MCF 10A (cell line): ENCODE results near the gene MMD2. TPM values are rescaled to one million over a fixed set of nuclear protein-coding genes. Genes with fewer than 3 reads are reported as not detected.

Source experiments
- BruUV-seq: library from RNA; stranded (reverse); fragments of 400-500 nt; replicated peaks from 2 replicates; lab custom pipeline; 2021; lab: Mats Ljungman, UMichigan
- CTCF ChIA-PET: fragments of 300-600 bp; sonication (Branson Sonifier 250); formaldehyde crosslinking; extraction: SDS; loops from one replicate; lab custom pipeline; 2021; ENCODE audit warnings: antibody characterized with exemption, inconsistent platforms; lab: Yijun Ruan, JAX
- POLR2A ChIA-PET: fragments of 300-600, 350-650 bp; sonication (Branson Sonifier 250); formaldehyde crosslinking; extraction: SDS; loops from one replicate; lab custom pipeline; 2020; ENCODE audit warnings: antibody characterized with exemption, inconsistent platforms; lab: Yijun Ruan, JAX
- DNase-seq: peaks from one replicate; pipeline ENCODE4 v3.0.0-alpha.2; 2018; ENCODE audit not compliant: unreplicated experiment
- H3K27ac Mint-ChIP-seq: one replicate; pipeline ENCODE4 v1.8.0; 2022; ENCODE audit warnings: mild to moderate bottlenecking, low read depth, mixed read lengths; ENCODE audit not compliant: unreplicated experiment
- H3K27me3 Mint-ChIP-seq: one replicate; pipeline ENCODE4 v1.8.0; 2022; ENCODE audit warnings: mixed read lengths; ENCODE audit not compliant: insufficient read depth, unreplicated experiment
- H3K36me3 Mint-ChIP-seq: one replicate; pipeline ENCODE4 v1.8.0; 2022; ENCODE audit warnings: mild to moderate bottlenecking, moderate library complexity, mixed read lengths; ENCODE audit not compliant: insufficient read depth, unreplicated experiment
- H3K4me1 Mint-ChIP-seq: one replicate; pipeline ENCODE4 v1.8.0; 2022; ENCODE audit warnings: mixed read lengths; ENCODE audit not compliant: insufficient read depth, unreplicated experiment
- H3K4me3 Mint-ChIP-seq: one replicate; pipeline ENCODE4 v1.8.0; 2022; ENCODE audit warnings: mild to moderate bottlenecking, moderate library complexity, mixed read lengths; ENCODE audit not compliant: unreplicated experiment
- H3K9me3 Mint-ChIP-seq: one replicate; pipeline ENCODE4 v1.8.0; 2022; ENCODE audit warnings: mixed read lengths; ENCODE audit not compliant: unreplicated experiment
- CTCF ChIP-seq: fragments of 200-600 bp; IDR thresholded peaks from one replicate; pipeline ENCODE4 v1.8.0; 2022; ENCODE audit warnings: antibody characterized with exemption, mild to moderate bottlenecking; ENCODE audit not compliant: unreplicated experiment
- intact Hi-C: fragments of 100-400 bp; cut with micrococcal nuclease; formaldehyde crosslinking; loops from 2 replicates; pipeline ENCODE4 v1.14.1; 2022
- total RNA-seq: library from RNA; stranded (reverse); gene quantifications from 2 replicates; pipeline ENCODE4 v1.2.3, GENCODE V29; 2022

Gene MMD2
- total RNA-seq, 1 experiment from 2014 or later = not detected

DNA sequence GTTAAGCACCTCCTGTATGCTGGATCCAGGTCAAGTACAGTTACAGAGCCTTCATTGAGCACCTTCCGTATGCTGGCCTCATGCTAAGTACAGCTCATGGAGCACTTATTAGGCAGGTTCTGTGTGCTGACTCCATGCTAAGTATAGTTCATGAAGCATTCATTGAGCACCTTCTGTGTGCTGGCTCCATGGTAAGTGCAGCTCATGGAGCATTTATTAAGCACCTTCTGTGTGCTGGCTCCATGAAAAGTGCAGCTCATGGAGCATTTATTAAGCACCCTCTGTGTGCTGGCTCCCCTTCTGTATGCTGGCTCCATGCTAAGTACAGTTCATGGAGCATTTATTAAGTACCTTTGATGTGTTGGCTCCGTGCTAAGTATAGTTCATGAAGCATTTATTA, 30.5 kb downstream of the MMD2 start:
- Mint-ChIP-seq H3K36me3 (no peaks in the 10 kb centered on the region), H3K27ac (no peak overlapping the region), H3K4me1 (no peaks in the 10 kb centered on the region), H3K27me3 (no peaks in the 10 kb centered on the region), H3K9me3 (no peaks in the 10 kb centered on the region), H3K4me3 (no peak overlapping the region)
- no peak for DNase-seq
- intact Hi-C loops = no loop called here
- ChIA-PET POLR2A (no interaction called here), CTCF (interaction anchor here (0.6 kb wide), 1 partner anchor 19 kb away, joined by 5 read pairs; no protein-coding TSS in a partner anchor)
- BruUV-seq = no TSS peak
- TF ChIP-seq CTCF = no peak

GRCh38 chr7:4919969-4920766, 38.8 kb downstream of the MMD2 start:
- DNase-seq = no peak
- ChIA-PET POLR2A (no interaction called here), CTCF (no interaction called here)
- TF ChIP-seq CTCF = no peak
- no TSS peak for BruUV-seq
- H3K4me1 Mint-ChIP-seq = no peaks in the 10 kb centered on the region
- H3K27ac Mint-ChIP-seq = no peak overlapping the region
- no peaks in the 10 kb centered on the region for H3K36me3 Mint-ChIP-seq
- H3K27me3 Mint-ChIP-seq = no peaks in the 10 kb centered on the region
- H3K4me3 Mint-ChIP-seq = no peak overlapping the region
- intact Hi-C loops = no loop called here
- H3K9me3 Mint-ChIP-seq = no peaks in the 10 kb centered on the region

GRCh38 chr7:4916113-4916512, 42.9 kb downstream of the MMD2 start:
- Mint-ChIP-seq H3K27me3 (no peaks in the 10 kb centered on the region), H3K9me3 (no peaks in the 10 kb centered on the region), H3K4me3 (no peak overlapping the region), H3K4me1 (no peaks in the 10 kb centered on the region), H3K36me3 (no peaks in the 10 kb centered on the region), H3K27ac (no peak overlapping the region)
- ChIA-PET POLR2A (no interaction called here), CTCF (no interaction called here)
- BruUV-seq = no TSS peak
- intact Hi-C loops = no loop called here
- no peak for TF ChIP-seq CTCF
- DNase-seq = no peak

DNA sequence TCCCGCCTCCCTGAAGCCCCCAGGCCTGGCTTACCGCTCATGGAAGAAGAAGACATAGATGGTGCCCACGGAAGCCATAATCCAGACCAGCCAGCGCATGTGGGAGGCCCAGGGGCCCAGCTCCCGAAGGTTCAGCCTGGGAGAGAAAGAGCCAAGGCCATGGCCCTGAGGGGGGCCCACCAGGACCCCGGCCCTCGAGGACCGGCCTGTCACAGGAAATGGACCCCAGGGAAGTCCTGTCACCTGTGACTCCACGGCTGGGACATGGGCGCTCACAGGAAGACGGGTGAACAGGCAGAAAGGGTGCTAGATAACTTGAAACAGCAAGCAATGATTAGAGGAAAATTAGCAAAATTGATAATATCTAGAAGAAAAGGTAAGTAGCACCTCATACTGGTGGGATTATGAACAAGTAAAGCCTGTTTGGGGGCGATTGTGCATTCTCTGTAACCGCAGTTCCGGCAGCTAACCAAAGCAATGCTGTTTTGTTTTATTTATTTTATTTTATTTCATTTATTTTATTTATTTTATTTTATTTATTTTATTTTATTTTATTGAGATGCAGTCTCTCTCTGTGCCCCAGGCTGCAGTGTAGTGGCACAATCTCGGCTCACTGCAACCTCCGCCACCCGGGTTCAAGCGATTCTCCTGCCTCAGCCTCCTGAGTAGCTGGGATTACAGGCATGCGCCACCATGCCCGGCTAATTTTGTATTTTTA, 47.7 kb downstream of the MMD2 start:
- intact Hi-C loops = no loop called here
- TF ChIP-seq CTCF = no peak
- no peaks in the 10 kb centered on the region for H3K4me1 Mint-ChIP-seq
- H3K27me3 Mint-ChIP-seq = no peaks in the 10 kb centered on the region
- no TSS peak for BruUV-seq
- H3K4me3 Mint-ChIP-seq = no peak overlapping the region
- H3K36me3 Mint-ChIP-seq = no peaks in the 10 kb centered on the region
- POLR2A ChIA-PET = no interaction called here
- no peak overlapping the region for H3K27ac Mint-ChIP-seq
- DNase-seq = no peak
- CTCF ChIA-PET = interaction anchor here (1.3 kb wide), 1 partner anchor 12 kb away, joined by 4 read pairs; no protein-coding TSS in a partner anchor
- H3K9me3 Mint-ChIP-seq = no peaks in the 10 kb centered on the region
